HL-60 (cell line): ENCODE data around the gene ASIC3.
A peak's percentile ranks its signal among the peaks of the same experiment; 100 is the strongest.

Experiments used
- DNase-seq, 2 experiments: peaks; one replicate each; pipeline ENCODE4 v3.0.0-alpha.2; 2010 to 2020; ENCODE audit warnings: low read depth in 1 of 2, low spot score in 1 of 2
- H3K27ac ChIP-seq: fragments of 250-450 bp; sonication (Bioruptor Pico); replicated peaks from 2 replicates; pipeline ENCODE4 v1.5.1; 2020; ENCODE audit warnings: mild to moderate bottlenecking, moderate library complexity
- H3K27me3 ChIP-seq: fragments of 250-450 bp; sonication (Bioruptor Pico); 2 replicates; pipeline ENCODE4 v1.5.1; 2021; ENCODE audit warnings: mild to moderate bottlenecking, moderate library complexity; ENCODE audit not compliant: insufficient read depth, poor library complexity, severe bottlenecking
- H3K4me3 ChIP-seq: replicated peaks from 2 replicates; pipeline ENCODE4 v1.5.1; 2011; ENCODE audit warnings: mild to moderate bottlenecking, control low read depth, low read length; ENCODE audit not compliant: insufficient read depth
- GABPA ChIP-seq: IDR thresholded peaks from 2 replicates; pipeline ENCODE4 v1.6.1; 2012; ENCODE audit warnings: low read depth
- POLR2AphosphoS5 ChIP-seq: IDR thresholded peaks from 2 replicates; pipeline ENCODE4 v1.6.1; 2012; ENCODE audit warnings: low read depth
- SPI1 ChIP-seq: IDR thresholded peaks from 2 replicates; pipeline ENCODE4 v1.6.1; 2012; ENCODE audit warnings: low read depth, mild to moderate bottlenecking, borderline replicate concordance
- TF ChIP-seq, protein P1 (sequence below): IDR thresholded peaks from 2 replicates; pipeline ENCODE4 v1.6.1; 2012; ENCODE audit warnings: low read depth; ENCODE audit not compliant: insufficient replicate concordance
- TF ChIP-seq, protein P2 (sequence below): IDR thresholded peaks from one replicate; pipeline ENCODE4 v1.5.1; 2011; ENCODE audit warnings: low read length, control low read depth, inconsistent platforms; ENCODE audit not compliant: insufficient read depth

Gene ASIC3

DNA sequence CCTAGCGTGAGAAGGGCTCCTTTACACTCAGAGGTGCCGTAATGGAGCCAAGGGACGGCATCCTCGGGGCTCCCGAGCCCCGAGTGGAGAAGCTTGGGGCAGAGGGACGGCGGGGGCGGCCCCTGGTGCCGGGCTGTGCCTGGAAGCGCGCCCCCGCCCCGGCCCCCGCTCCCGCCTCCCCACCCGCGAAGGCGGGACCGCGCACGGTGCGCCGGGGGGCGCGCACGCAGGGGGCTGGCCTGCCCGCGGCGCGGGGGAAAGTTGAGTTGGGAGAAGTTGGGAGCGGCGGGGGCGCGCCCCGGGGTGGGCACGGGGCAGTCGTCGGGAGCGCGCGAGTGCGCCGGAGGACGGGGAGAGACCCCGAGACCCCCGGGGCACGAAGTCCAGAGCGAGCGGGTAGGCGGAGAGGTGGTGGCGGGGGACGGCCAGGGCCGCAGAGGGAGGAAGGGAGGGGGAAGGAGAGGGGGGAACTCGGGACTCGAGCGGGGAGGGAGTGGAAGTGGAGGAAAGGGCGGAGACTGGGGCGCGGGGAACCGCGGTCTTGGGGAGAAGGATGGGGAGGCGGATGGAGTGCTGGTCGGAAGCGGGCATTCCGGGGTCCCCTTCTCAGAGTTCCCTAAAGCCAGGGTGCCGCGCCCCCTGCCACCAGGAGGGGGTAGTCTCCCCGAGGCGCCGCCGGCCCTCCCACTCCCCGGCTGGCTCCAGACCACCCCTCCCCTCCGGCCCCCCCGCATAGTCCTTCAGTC, 11.2 kb downstream of the ASIC3 start, which contains the start of gene SLC4A2:
Gene SLC4A2, plus strand, starts transcription at position 223 of the 746 bp plus-strand sequence. CDS start 2,399 bp downstream, outside the sequence.
- 0 out of 2 replicates have a peak, but pooled peaks have one; percentile 20 for TF ChIP-seq GABPA
- TF ChIP-seq, protein P1, sequence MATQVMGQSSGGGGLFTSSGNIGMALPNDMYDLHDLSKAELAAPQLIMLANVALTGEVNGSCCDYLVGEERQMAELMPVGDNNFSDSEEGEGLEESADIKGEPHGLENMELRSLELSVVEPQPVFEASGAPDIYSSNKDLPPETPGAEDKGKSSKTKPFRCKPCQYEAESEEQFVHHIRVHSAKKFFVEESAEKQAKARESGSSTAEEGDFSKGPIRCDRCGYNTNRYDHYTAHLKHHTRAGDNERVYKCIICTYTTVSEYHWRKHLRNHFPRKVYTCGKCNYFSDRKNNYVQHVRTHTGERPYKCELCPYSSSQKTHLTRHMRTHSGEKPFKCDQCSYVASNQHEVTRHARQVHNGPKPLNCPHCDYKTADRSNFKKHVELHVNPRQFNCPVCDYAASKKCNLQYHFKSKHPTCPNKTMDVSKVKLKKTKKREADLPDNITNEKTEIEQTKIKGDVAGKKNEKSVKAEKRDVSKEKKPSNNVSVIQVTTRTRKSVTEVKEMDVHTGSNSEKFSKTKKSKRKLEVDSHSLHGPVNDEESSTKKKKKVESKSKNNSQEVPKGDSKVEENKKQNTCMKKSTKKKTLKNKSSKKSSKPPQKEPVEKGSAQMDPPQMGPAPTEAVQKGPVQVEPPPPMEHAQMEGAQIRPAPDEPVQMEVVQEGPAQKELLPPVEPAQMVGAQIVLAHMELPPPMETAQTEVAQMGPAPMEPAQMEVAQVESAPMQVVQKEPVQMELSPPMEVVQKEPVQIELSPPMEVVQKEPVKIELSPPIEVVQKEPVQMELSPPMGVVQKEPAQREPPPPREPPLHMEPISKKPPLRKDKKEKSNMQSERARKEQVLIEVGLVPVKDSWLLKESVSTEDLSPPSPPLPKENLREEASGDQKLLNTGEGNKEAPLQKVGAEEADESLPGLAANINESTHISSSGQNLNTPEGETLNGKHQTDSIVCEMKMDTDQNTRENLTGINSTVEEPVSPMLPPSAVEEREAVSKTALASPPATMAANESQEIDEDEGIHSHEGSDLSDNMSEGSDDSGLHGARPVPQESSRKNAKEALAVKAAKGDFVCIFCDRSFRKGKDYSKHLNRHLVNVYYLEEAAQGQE = no peak
- TF ChIP-seq, protein P2, sequence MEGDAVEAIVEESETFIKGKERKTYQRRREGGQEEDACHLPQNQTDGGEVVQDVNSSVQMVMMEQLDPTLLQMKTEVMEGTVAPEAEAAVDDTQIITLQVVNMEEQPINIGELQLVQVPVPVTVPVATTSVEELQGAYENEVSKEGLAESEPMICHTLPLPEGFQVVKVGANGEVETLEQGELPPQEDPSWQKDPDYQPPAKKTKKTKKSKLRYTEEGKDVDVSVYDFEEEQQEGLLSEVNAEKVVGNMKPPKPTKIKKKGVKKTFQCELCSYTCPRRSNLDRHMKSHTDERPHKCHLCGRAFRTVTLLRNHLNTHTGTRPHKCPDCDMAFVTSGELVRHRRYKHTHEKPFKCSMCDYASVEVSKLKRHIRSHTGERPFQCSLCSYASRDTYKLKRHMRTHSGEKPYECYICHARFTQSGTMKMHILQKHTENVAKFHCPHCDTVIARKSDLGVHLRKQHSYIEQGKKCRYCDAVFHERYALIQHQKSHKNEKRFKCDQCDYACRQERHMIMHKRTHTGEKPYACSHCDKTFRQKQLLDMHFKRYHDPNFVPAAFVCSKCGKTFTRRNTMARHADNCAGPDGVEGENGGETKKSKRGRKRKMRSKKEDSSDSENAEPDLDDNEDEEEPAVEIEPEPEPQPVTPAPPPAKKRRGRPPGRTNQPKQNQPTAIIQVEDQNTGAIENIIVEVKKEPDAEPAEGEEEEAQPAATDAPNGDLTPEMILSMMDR = no peak
- TF ChIP-seq SPI1 = 0 out of 2 replicates have a peak, but pooled peaks have one; percentile 37
- no peak for TF ChIP-seq POLR2AphosphoS5
- peak within 1 kb of the TSS; percentile 84 for H3K4me3 ChIP-seq
- peak; percentile 81 to 86 for DNase-seq
- H3K27me3 ChIP-seq = no peaks in the 10 kb centered on the region
- H3K27ac ChIP-seq = peak within 1 kb of the TSS; percentile 71

DNA sequence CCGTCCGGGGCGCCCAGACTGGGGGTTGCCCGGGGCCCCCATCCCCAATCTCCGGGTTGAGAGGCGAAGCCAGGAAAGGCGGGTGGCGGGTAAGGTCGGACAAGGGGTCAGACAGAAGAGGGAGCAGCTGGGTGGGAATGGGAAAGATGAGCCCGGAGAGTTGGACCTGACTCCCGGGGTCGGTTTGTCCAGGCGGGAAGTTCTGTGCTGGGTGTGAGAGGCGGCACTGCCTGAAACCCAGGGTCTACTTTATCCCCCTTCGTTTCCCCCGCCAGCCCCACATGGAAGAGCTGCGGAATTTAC, 11.7 kb downstream of the ASIC3 start:
- TF ChIP-seq SPI1 (no peak), POLR2AphosphoS5 (no peak), GABPA (no peak)
- TF ChIP-seq, protein P2 = no peak
- TF ChIP-seq, protein P1 = no peak
- H3K27ac ChIP-seq = peak overlapping the region; percentile 66
- H3K27me3 ChIP-seq = no peaks in the 10 kb centered on the region
- H3K4me3 ChIP-seq = peak overlapping the region; percentile 84
- no peak for DNase-seq

DNA sequence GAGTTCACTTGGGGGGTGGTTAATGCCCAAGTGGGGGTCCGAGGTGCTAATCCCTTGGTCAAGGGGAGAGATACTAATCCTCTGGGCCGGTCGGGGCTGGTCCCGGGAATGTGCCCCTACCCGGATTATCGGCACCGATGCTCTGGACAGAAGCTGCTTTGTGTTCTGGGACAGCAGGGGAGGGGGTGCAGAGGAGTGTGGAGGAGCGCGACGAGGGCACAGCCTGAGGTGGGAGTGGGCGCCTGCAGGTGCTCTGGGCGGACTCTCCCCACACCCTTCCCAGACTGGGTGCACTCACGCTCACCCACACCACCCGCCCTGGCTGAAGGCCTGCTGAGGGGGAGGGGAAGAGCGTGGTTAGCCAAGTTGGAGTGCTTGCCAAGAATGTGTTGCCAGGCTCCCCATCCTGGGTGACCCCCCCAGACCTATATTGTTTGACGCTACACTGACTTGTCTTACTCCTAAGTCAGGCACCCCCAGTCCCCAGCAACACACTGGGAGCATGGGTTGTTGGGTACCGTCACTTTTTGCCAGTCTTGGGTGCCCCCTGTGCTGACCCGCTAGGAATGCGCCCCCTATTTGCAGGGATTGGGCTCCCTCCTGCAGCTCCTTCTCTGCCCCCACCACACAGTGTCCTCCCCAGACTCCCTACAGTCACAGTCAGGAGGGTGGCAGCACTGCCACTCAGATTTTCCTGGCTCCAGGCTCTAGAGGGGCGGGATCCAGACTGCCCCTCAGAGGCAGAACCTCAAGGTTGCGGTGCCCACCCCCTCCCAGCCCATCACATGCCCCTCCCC, 12.3 kb downstream of the ASIC3 start:
- H3K27ac ChIP-seq = peak overlapping the region; percentile 66
- DNase-seq = peak in 1 of 2 experiments; percentile 52
- TF ChIP-seq, protein P1 = no peak
- no peaks in the 10 kb centered on the region for H3K27me3 ChIP-seq
- peak overlapping the region; percentile 84 for H3K4me3 ChIP-seq
